ENCODE data around the gene THADA.

THADA gene

GRCh38 chr2:43384143-43384542 lies 211.7 kb downstream of the THADA start:
- intact Hi-C loops (cut with DNase I), result no loop called here
- DNase-seq, result no peak

DNA sequence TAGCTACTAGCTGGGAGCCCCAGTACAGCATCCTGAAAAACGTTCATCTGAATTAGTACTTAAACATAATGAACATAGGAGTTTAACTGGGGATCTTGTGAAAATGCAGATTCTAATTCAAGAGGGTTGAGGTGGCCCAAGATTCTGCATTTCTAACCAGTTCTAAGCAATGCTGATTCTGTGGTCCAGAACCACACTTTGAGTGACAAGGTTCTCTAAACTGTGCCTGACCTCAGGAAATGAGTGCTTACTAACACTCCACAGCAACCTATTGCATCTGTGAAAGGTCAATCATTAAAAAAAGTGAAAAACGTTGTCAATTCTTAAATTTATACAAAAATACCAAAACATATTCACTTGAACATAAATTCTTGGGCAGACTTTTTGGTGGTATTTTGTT lies 212.3 kb downstream of the THADA start:
- intact Hi-C loops (cut with DNase I), result no loop called here

GRCh38 chr2:43379494-43379893 lies 216.3 kb downstream of the THADA start:
- intact Hi-C loops (cut with DNase I), result no loop called here
- DNase-seq, result no peak

More for the DNA sequence above, 212.3 kb downstream of the THADA start:
- DNase-seq, result no peak

- intact Hi-C loops (cut with DNase I), result no loop called here
- no peak for DNase-seq
These were observed 218.5 kb downstream of the THADA start for GRCh38 chr2:43377327-43377726.

DNA sequence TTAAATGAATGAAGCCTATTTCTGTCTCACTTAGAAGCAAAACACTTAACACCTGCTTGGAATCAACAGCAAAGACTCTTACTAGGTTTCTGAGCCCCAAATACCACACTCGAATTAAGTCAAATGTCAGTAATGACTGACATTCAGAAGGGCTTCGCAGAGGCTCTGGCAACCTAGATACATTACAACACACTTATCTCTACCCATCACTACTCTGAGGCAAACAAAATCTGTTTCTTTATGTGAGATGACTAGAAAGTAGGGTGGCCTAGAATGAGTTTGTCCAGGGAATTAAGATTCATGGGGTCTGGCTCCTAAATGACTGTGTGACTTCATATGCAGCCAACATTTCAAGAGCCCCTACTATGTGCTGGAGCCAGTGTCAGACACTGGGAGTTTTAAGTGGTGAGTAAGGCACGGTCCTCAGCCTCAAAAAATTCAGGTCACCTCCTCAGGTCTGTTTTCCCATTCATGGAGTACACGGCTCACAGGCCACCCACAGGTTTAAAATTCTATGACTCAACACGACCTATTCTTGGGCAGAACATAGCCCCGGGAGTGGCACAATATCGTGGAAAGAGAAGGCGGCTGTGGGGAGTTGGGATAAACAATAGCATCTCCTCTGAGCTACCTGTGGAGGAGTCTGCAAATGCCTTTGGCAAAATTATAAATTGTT lies 219.2 kb downstream of the THADA start:
- peak in 2 of 42 donors; percentile 4 to 11 for DNase-seq
- intact Hi-C loops (cut with DNase I), result no loop called here

GRCh38 chr2:43375746-43376522 lies 219.9 kb downstream of the THADA start:
- DNase-seq, result no peak
- intact Hi-C loops (cut with DNase I), result no loop called here

DNA sequence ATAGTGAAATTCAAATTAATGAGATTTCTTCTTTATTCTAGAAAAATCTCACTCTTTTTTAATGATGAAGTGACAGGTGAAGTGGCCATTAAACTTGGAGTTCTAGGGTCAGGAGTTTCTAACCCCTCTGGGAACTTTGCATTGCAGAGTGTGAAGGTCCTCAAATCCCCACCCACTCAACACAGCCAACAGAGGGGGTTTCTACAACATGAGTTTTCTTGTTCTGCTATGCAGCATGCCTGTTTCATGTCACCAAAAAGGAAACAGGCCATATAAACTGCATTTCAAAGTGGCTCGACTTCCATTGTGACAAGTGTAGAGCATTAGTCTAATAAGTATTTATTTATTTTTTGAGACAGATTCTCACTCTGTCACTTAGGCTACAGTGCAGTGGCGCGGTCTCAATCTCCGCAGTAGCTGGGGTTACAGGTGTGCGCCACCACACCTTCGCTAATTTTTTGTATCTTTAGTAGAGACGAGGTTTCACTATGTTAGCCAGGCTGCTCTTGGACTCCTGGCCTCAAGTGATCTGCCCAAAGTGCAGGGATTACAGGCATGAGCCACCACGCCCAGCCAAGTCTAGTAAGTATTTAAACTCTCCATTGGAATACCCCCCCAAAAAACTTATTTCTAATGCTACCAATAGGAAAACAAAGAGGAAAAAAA lies 223.3 kb downstream of the THADA start:
- DNase-seq, result no peak
- intact Hi-C loops (cut with DNase I), result no loop called here

DNA sequence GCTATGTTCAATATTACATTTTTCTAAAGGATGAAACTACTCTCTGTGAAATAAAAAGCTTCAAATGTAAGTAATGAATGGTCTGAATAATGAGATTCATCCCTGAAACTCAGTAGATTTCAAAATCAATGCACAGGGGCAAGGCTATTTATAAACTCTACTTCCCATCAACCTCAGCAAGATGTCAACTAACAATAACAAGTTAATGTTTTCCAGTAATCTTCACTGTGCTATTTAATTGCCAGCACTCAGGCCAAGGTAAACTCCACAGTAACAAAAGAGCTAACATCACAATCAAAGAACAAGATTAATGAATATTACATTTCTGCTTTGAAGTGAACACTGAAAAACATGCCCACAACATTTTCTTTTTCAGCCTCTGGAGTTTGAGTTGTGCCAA lies 225.1 kb downstream of the THADA start:
- intact Hi-C loops (cut with DNase I), result no loop called here
- DNase-seq, result no peak

- intact Hi-C loops (cut with DNase I), result no loop called here
These were observed 225.7 kb downstream of the THADA start for GRCh38 chr2:43370146-43370545.

DNA sequence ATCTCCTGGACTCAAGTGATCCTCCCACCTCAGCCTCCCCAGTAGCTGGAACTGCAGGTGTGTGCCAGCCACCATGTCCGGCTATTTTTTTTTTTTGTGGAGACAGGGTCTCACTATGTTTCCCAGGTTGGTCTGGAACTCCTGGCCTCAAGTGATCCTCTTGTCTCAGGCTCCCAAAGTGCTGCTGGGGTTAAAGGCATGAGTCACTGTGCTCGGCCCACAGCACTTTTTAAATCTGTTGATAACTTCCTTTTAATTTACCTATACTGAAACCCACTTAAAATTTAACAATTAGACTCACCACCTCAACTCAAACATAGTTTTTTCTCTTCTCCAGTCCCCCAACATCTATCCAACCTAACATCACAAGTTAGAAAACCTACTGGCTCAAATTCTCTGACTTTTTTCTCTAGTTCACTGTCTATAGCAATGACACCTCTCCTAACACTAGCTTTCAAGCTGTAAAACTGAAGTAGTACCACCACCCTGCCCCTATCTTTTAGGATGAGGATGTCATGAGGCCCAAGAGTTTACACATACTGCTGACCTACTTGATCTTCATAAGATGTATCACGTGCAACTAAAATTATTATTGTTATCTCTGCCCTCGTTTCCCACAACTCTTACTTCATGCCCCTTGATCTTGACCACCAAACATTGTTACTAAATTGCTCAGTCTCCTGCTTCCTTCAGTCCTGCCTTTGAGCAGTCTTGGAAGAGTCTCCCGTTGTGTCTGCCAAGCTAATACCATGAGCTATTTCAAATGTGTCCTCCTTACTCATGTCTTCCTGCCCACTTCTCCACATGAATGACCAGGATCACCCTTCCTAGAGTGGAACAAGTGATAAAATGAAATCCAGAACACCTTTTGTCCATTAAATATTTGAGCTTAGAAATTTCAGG lies 227.1 kb downstream of the THADA start:
- intact Hi-C loops (cut with DNase I), result no loop called here
- DNase-seq, result no peak

More at GRCh38 chr2:43370146-43370545, 225.7 kb downstream of the THADA start:
- no peak for DNase-seq

GRCh38 chr2:43367012-43367782 lies 228.6 kb downstream of the THADA start:
- DNase-seq, result no peak
- intact Hi-C loops (cut with DNase I), result no loop called here

GRCh38 chr2:43363120-43363519 lies 232.7 kb downstream of the THADA start:
- intact Hi-C loops (cut with DNase I), result no loop called here
- DNase-seq, result no peak

- intact Hi-C loops (cut with DNase I), result no loop called here
- no peak for DNase-seq
These were observed 234.6 kb downstream of the THADA start for GRCh38 chr2:43361286-43361685.

DNA sequence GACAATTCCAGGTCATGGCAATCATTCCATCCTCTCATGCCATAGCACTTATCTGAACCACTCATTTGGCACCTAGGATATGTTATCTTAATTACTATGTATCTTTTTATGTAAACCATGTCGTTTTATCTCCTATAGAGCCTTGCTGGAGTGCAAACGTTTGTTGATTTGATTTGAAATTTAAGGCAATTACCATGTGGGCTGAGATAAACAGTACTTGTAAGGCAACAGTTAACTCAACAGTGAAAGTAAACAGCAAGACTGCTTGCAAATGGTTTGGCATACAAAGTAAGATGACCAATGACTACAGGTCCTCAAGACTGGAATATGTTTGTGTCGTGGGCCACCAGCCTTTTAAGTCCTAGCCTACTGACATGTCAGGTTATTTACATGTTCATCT lies 235.7 kb downstream of the THADA start:
- intact Hi-C loops (cut with DNase I), result no loop called here
- no peak for DNase-seq

GRCh38 chr2:43358410-43359201 lies 237.2 kb downstream of the THADA start:
- intact Hi-C loops (cut with DNase I), result no loop called here
- DNase-seq, result no peak

GRCh38 chr2:43356774-43357173 lies 239.1 kb downstream of the THADA start:
- DNase-seq, result no peak
- intact Hi-C loops (cut with DNase I), result no loop called here

DNA sequence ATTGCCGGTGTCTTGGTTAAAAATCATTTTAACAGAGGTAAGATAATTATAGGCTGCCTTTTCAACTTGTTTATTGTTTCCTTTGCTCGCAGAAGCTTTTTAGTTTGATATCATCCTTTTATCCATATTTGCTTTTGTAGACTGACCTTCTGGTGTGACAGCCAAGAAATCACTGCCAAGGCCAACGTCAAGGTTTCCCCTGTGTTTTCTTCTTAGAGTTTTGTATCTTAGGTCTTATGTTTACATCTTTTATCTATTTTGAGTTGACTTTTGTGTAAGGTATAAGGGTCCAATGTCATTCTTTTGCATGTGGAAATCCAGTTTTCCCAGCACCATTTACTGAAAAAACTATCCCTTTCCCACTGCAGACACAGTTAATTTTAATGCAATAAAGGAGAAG lies 240.4 kb downstream of the THADA start:
- intact Hi-C loops (cut with DNase I), result no loop called here
- no peak for DNase-seq

GRCh38 chr2:43349904-43350303 lies 245.9 kb downstream of the THADA start:
- DNase-seq, result no peak
- intact Hi-C loops (cut with DNase I), result no loop called here

All from head of caudate nucleus (tissue), 42 donors.